Measurements from ENCODE around the gene PDZD2. TPM values are rescaled to one million over a fixed set of nuclear protein-coding genes. Genes with fewer than 3 reads are reported as not detected.
A peak's percentile ranks its signal among the peaks of the same experiment; 100 is the strongest.

Gene PDZD2
- polyA plus RNA-seq, 4 donors = 1.4 to 3.9 (median 3.7) TPM; not detected in 1

DNA sequence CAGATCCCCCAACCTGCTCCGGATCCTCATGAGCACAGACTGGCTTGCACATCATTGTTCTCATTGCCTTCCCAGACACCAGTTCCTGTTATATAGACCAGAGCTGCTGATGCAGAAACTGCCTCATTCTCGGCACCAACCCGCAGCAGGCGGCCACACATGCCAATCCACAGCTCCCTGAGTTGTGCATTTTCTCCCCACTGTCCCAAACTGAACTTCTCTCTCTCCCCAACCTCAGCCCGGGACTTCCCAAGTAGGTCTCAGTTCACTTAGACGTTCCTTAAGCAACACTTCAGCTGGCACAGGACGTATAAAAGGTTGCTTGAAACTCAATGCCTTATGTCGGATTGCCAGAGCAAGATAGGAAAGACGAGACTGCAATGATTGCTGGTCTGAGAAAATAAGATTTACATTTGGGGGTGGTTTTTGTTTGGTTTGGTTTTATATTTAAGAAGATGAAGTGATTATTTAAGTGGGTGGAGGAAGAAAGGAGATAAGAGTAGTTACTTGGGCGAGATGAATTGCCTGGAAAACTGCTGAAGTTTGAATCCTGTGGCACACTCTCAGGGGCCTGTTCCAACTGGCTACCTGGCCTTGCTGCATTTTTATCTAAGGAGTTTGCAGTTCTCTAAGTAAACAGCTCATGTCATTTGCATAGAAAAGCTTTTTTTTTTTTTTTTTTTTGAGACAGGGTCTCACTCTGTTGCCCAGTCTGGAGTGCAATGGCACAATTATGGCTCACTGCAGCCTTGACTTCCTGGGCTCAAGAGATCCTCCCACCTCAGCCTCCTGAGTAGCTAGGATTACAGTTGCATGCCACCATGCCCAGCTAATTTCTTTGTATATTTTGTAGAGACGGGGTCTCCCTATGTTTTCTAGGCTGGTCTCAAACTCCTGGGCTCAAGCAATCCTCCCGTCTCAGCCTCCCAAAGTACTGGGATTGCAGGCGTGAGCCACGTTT, 379.8 kb downstream of the PDZD2 start:
- Histone ChIP-seq H3K9me3 (ENCODE audit: control insufficient read depth in 2 of 2, insufficient read depth in 1 of 2, low read depth in 1 of 2, low read length in 1 of 2) (no peaks in the 10 kb centered on the region), H3K27me3 (ENCODE audit: control insufficient read depth in 3 of 3, insufficient read depth in 3 of 3, low read length in 3 of 3) (no peaks in the 10 kb centered on the region), H3K27ac (ENCODE audit: low read depth in 1 of 3, low read length in 2 of 3) (no peak overlapping the region), H3K36me3 (ENCODE audit: control insufficient read depth in 3 of 3, insufficient read depth in 2 of 3, low read depth in 1 of 3, low read length in 3 of 3) (no peaks in the 10 kb centered on the region), H3K4me1 (ENCODE audit: control insufficient read depth in 3 of 3, insufficient read depth in 2 of 3, low read depth in 1 of 3, low read length in 2 of 3) (no peaks in the 10 kb centered on the region), H3K4me3 (ENCODE audit: low read depth in 1 of 3, low read length in 3 of 3) (no peak overlapping the region)
- FAIRE-seq = no peak
- WGBS, 3 donors = 69 to 75% (median 71%) methylated on average over 14 of the region's 14 CpGs
- no peak for DNase-seq

DNA sequence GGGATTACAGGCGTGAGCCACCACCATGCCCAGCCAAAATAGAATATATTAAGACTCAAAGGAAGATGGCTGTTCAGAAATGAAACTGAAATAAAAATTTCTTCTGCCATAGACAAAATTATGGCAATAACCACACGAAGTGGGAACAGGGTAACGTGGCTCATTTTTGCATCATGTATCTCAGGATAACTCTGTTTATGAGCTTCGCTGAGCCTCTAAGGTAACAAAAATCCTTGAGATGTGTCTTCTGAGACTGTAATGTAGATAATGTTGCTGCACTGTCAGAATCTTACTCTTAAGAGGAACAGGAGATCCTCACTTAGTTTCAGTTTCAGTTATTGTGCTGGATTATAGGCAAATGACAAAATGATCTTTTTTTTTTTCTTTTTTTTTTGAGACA, 381.3 kb downstream of the PDZD2 start:
- FAIRE-seq (no peak), DNase-seq (peak in 1 of 2 donors; percentile 7)
- Histone ChIP-seq H3K9me3 (ENCODE audit: control insufficient read depth in 2 of 2, insufficient read depth in 1 of 2, low read depth in 1 of 2, low read length in 1 of 2) (no peaks in the 10 kb centered on the region), H3K27ac (ENCODE audit: low read depth in 1 of 3, low read length in 2 of 3) (peak overlapping the region in 1 of 3 donors; percentile 69), H3K4me3 (ENCODE audit: low read depth in 1 of 3, low read length in 3 of 3) (no peak overlapping the region), H3K27me3 (ENCODE audit: control insufficient read depth in 3 of 3, insufficient read depth in 3 of 3, low read length in 3 of 3) (no peaks in the 10 kb centered on the region), H3K4me1 (ENCODE audit: control insufficient read depth in 3 of 3, insufficient read depth in 2 of 3, low read depth in 1 of 3, low read length in 2 of 3) (no peaks in the 10 kb centered on the region), H3K36me3 (ENCODE audit: control insufficient read depth in 3 of 3, insufficient read depth in 2 of 3, low read depth in 1 of 3, low read length in 3 of 3) (no peaks in the 10 kb centered on the region)
- 51 to 64% (median 57%) methylated on average over 4 of the region's 4 CpGs for WGBS, 3 donors

DNA sequence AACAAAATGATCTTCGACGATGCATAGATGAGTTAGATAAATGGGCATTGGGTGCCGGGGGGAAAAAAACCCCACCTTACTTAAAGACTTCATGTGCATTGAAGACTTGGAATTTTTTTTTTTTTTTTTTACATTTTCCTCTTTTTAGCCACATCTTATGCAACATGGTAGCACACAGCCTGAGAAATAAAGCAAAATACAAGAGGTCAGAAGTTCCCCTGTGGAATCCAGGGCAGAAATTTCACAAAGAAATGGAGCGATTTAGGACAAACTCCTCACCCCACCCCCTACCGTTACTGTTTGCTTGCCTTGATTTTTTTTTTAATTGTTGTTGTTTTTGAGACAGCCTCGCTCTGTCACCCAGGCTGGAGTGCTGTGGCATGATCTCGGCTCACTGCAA, 382.0 kb downstream of the PDZD2 start:
- Histone ChIP-seq H3K36me3 (ENCODE audit: control insufficient read depth in 3 of 3, insufficient read depth in 2 of 3, low read depth in 1 of 3, low read length in 3 of 3) (no peaks in the 10 kb centered on the region), H3K9me3 (ENCODE audit: control insufficient read depth in 2 of 2, insufficient read depth in 1 of 2, low read depth in 1 of 2, low read length in 1 of 2) (no peaks in the 10 kb centered on the region), H3K4me3 (ENCODE audit: low read depth in 1 of 3, low read length in 3 of 3) (no peak overlapping the region), H3K27me3 (ENCODE audit: control insufficient read depth in 3 of 3, insufficient read depth in 3 of 3, low read length in 3 of 3) (no peaks in the 10 kb centered on the region), H3K27ac (ENCODE audit: low read depth in 1 of 3, low read length in 2 of 3) (no peak overlapping the region), H3K4me1 (ENCODE audit: control insufficient read depth in 3 of 3, insufficient read depth in 2 of 3, low read depth in 1 of 3, low read length in 2 of 3) (no peaks in the 10 kb centered on the region)
- FAIRE-seq (no peak), DNase-seq (no peak)
- 86 to 90% (median 89%) methylated on average over 7 of the region's 7 CpGs for WGBS, 3 donors

DNA sequence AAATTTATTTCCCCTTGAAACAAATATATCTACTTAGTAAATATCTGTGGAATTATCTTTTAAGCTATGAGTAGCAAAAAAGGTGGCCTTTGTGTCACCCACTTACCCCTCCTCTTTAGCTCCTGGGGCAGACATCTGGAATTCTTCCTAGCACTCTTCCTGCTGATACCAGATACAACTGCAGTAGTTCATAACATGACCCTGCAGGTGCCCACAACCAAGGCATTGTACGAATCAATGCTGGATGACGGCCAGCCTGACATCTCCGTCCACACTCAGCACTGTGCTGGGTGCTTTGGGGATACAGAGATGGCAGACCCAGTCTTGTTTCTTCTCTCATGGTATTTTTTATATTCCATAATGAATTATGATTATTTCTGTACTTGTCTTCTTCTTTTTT, 382.8 kb downstream of the PDZD2 start:
- H3K9me3 ChIP-seq (ENCODE audit: control insufficient read depth in 2 of 2, insufficient read depth in 1 of 2, low read depth in 1 of 2, low read length in 1 of 2) = no peaks in the 10 kb centered on the region
- no peak overlapping the region for H3K27ac ChIP-seq (ENCODE audit: low read depth in 1 of 3, low read length in 2 of 3)
- H3K4me1 ChIP-seq (ENCODE audit: control insufficient read depth in 3 of 3, insufficient read depth in 2 of 3, low read depth in 1 of 3, low read length in 2 of 3) = no peaks in the 10 kb centered on the region
- DNase-seq (no peak), FAIRE-seq (no peak)
- WGBS, 3 donors = 49 to 86% (median 66%) methylated on average over 3 of the region's 3 CpGs
- no peaks in the 10 kb centered on the region for H3K27me3 ChIP-seq (ENCODE audit: control insufficient read depth in 3 of 3, insufficient read depth in 3 of 3, low read length in 3 of 3)
- H3K36me3 ChIP-seq (ENCODE audit: control insufficient read depth in 3 of 3, insufficient read depth in 2 of 3, low read depth in 1 of 3, low read length in 3 of 3) = no peaks in the 10 kb centered on the region
- no peak overlapping the region for H3K4me3 ChIP-seq (ENCODE audit: low read depth in 1 of 3, low read length in 3 of 3)

DNA sequence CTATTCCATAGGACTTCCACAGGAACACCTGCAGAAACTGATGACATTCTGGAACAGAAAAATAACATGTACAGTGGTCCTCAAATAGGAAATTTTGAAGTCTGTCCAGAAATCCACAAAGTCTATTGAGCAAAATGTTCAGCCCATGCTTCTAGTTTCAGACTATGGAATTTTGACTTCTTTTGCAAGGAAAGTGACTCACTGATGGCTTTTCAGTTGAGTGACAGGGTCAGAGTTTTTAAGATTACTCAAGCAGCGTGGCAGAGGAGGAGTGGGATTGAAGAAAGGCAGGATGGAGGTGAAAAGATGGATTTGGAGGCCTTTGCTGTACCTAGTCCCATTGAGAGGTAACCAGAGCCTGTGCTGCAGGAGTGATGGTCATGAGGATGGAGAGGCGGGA, 383.7 kb downstream of the PDZD2 start:
- 91 to 98% (median 92%) methylated on average over 2 of the region's 2 CpGs for WGBS, 3 donors
- FAIRE-seq = no peak
- H3K4me3 ChIP-seq (ENCODE audit: low read depth in 1 of 3, low read length in 3 of 3) = no peak overlapping the region
- H3K4me1 ChIP-seq (ENCODE audit: control insufficient read depth in 3 of 3, insufficient read depth in 2 of 3, low read depth in 1 of 3, low read length in 2 of 3) = no peaks in the 10 kb centered on the region
- no peak overlapping the region for H3K27ac ChIP-seq (ENCODE audit: low read depth in 1 of 3, low read length in 2 of 3)
- no peak for DNase-seq
- H3K9me3 ChIP-seq (ENCODE audit: control insufficient read depth in 2 of 2, insufficient read depth in 1 of 2, low read depth in 1 of 2, low read length in 1 of 2) = no peaks in the 10 kb centered on the region
- H3K27me3 ChIP-seq (ENCODE audit: control insufficient read depth in 3 of 3, insufficient read depth in 3 of 3, low read length in 3 of 3) = no peaks in the 10 kb centered on the region
- H3K36me3 ChIP-seq (ENCODE audit: control insufficient read depth in 3 of 3, insufficient read depth in 2 of 3, low read depth in 1 of 3, low read length in 3 of 3) = no peaks in the 10 kb centered on the region

DNA sequence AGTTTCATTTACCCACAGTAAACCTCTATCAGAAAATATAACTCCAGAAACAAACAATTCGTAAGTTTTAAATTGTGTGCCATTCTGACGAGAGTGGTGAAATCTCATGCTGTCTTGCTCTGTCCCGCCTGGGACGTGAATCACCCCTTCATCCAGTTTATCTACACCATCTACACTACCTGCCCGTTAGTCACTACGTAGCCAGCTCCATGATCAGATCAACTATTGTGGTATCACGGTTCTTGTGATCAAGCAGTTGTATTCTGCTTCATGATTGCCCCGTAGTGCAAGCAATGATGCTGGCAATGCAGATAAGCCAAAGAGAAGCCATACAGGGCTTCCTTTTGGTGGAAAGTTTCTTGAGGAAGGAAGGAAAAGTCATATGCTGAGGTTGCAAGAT, 384.9 kb downstream of the PDZD2 start:
- DNase-seq (no peak), FAIRE-seq (no peak)
- 71 to 79% (median 79%) methylated on average over 8 of the region's 8 CpGs for WGBS, 3 donors

DNA sequence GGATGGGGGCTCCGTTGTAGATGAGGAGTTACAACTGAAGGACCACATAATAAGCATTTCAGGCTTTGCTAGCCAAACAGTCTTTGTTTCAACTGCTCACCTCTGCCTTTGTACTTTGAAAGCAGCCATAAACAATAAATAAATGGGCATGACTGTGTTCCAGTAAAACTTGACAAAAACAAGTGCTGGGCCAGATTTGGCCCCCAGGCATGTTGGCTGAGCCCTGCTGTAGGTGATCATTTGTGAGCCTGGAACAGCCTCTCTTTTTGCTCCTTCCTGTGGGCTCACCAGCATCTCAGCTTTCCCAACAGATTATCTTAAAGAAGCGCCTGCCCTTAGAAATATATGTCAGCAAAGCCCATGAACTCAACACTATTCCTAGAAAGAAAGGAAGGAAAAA, 385.8 kb downstream of the PDZD2 start:
- no peaks in the 10 kb centered on the region for H3K4me1 ChIP-seq (ENCODE audit: control insufficient read depth in 3 of 3, insufficient read depth in 2 of 3, low read depth in 1 of 3, low read length in 2 of 3)
- no peaks in the 10 kb centered on the region for H3K36me3 ChIP-seq (ENCODE audit: control insufficient read depth in 3 of 3, insufficient read depth in 2 of 3, low read depth in 1 of 3, low read length in 3 of 3)
- WGBS, 3 donors = 74 to 93% (median 78%) methylated on average over 2 of the region's 2 CpGs
- no peak overlapping the region for H3K27ac ChIP-seq (ENCODE audit: low read depth in 1 of 3, low read length in 2 of 3)
- DNase-seq (no peak), FAIRE-seq (no peak)
- H3K4me3 ChIP-seq (ENCODE audit: low read depth in 1 of 3, low read length in 3 of 3) = no peak overlapping the region
- no peaks in the 10 kb centered on the region for H3K9me3 ChIP-seq (ENCODE audit: control insufficient read depth in 2 of 2, insufficient read depth in 1 of 2, low read depth in 1 of 2, low read length in 1 of 2)
- no peaks in the 10 kb centered on the region for H3K27me3 ChIP-seq (ENCODE audit: control insufficient read depth in 3 of 3, insufficient read depth in 3 of 3, low read length in 3 of 3)

More for the DNA sequence above, 384.9 kb downstream of the PDZD2 start:
- H3K4me1 ChIP-seq (ENCODE audit: control insufficient read depth in 3 of 3, insufficient read depth in 2 of 3, low read depth in 1 of 3, low read length in 2 of 3) = no peaks in the 10 kb centered on the region
- H3K27me3 ChIP-seq (ENCODE audit: control insufficient read depth in 3 of 3, insufficient read depth in 3 of 3, low read length in 3 of 3) = no peaks in the 10 kb centered on the region
- H3K36me3 ChIP-seq (ENCODE audit: control insufficient read depth in 3 of 3, insufficient read depth in 2 of 3, low read depth in 1 of 3, low read length in 3 of 3) = no peaks in the 10 kb centered on the region
- H3K27ac ChIP-seq (ENCODE audit: low read depth in 1 of 3, low read length in 2 of 3) = no peak overlapping the region
- no peaks in the 10 kb centered on the region for H3K9me3 ChIP-seq (ENCODE audit: control insufficient read depth in 2 of 2, insufficient read depth in 1 of 2, low read depth in 1 of 2, low read length in 1 of 2)
- H3K4me3 ChIP-seq (ENCODE audit: low read depth in 1 of 3, low read length in 3 of 3) = no peak overlapping the region

DNA sequence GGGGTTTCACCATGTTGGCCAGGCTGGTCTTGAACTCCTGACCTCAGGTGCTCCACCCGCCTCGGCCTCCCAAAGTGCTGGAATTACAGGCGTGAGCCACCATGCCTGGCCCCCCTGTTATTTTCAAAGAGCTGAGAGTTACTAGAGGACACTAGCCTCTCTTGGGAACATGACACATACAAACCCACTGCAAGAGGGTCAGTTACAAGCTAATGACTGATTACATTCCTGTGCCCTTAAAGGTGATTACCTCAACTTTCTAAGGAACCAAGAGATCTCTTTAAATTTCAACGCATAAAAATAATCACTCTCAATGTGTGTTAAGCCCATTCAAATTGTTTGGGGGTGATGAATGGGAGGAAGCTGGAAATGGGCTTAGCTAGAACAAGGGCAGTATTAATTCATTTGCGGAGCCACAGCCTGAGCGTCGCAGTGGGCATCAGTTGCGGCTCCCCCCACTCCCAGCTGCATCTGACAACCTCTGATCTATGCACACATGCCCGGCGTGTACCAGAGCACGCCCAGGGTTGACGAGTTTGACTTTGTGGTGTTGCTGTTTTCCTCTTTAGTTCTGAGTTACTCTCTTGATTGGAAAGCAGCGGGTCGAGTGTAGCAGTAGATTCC, 388.3 kb downstream of the PDZD2 start:
- H3K36me3 ChIP-seq (ENCODE audit: control insufficient read depth in 3 of 3, insufficient read depth in 2 of 3, low read depth in 1 of 3, low read length in 3 of 3) = no peaks in the 10 kb centered on the region
- no peaks in the 10 kb centered on the region for H3K27me3 ChIP-seq (ENCODE audit: control insufficient read depth in 3 of 3, insufficient read depth in 3 of 3, low read length in 3 of 3)
- DNase-seq = no peak
- no peak overlapping the region for H3K4me3 ChIP-seq (ENCODE audit: low read depth in 1 of 3, low read length in 3 of 3)
- H3K4me1 ChIP-seq (ENCODE audit: control insufficient read depth in 3 of 3, insufficient read depth in 2 of 3, low read depth in 1 of 3, low read length in 2 of 3) = no peaks in the 10 kb centered on the region
- H3K27ac ChIP-seq (ENCODE audit: low read depth in 1 of 3, low read length in 2 of 3) = peak overlapping the region in 1 of 3 donors; percentile 0
- no peak for FAIRE-seq
- 44 to 67% (median 65%) methylated on average over 14 of the region's 14 CpGs for WGBS, 3 donors
- no peaks in the 10 kb centered on the region for H3K9me3 ChIP-seq (ENCODE audit: control insufficient read depth in 2 of 2, insufficient read depth in 1 of 2, low read depth in 1 of 2, low read length in 1 of 2)
